Lung (tissue), 12 donors: ENCODE data around the gene PARVG. TPM values are rescaled to one million over a fixed set of nuclear protein-coding genes. Genes with fewer than 3 reads are reported as not detected.

Experiments
- ATAC-seq: fragments of 200-7000 bp; cut with Tn5 transposase; one replicate; pipeline ENCODE4 v1.9.1; 2020; ENCODE audit warnings: moderate number of reproducible peaks; ENCODE audit not compliant: insufficient read depth, low FRiP score
- DNase-seq, 3 donors: peaks; one replicate each; pipeline ENCODE4 v3.0.0-alpha.2; 2013 to 2017
- H3K27ac ChIP-seq, 2 donors: one replicate each; pipeline ENCODE4 v1.5.1; 2013; ENCODE audit warnings: mild to moderate bottlenecking in 2 of 2, moderate library complexity in 2 of 2, control low read depth in 1 of 2, inconsistent platforms in 1 of 2, low read depth in 1 of 2, low read length in 1 of 2
- H3K27me3 ChIP-seq, 3 donors: one replicate each; pipeline ENCODE4 v1.5.1; 2013; ENCODE audit warnings: low read length in 2 of 3; ENCODE audit not compliant: control insufficient read depth in 3 of 3, insufficient read depth in 3 of 3
- H3K36me3 ChIP-seq, 4 donors: one replicate each; pipeline ENCODE4 v1.5.1; 2013; ENCODE audit warnings: low read length in 4 of 4, mild to moderate bottlenecking in 1 of 4, moderate library complexity in 1 of 4; ENCODE audit not compliant: control insufficient read depth in 4 of 4, insufficient read depth in 4 of 4
- H3K4me1 ChIP-seq, 5 donors: one replicate each; pipeline ENCODE4 v1.5.1; 2013; ENCODE audit warnings: low read length in 5 of 5, mild to moderate bottlenecking in 2 of 5, moderate library complexity in 1 of 5; ENCODE audit not compliant: control insufficient read depth in 5 of 5, insufficient read depth in 5 of 5
- H3K4me3 ChIP-seq: one replicate; pipeline ENCODE4 v1.5.1; 2013; ENCODE audit warnings: mild to moderate bottlenecking, control low read depth, moderate library complexity
- H3K9ac ChIP-seq, 2 donors: one replicate each; pipeline ENCODE4 v1.5.1; 2013; ENCODE audit warnings: low read length in 2 of 2, control low read depth in 1 of 2; ENCODE audit not compliant: insufficient read depth in 1 of 2
- H3K9me3 ChIP-seq, 4 donors: one replicate each; pipeline ENCODE4 v1.5.1; 2013; ENCODE audit warnings: low read length in 3 of 4, mild to moderate bottlenecking in 1 of 4, moderate library complexity in 1 of 4; ENCODE audit not compliant: control insufficient read depth in 4 of 4, insufficient read depth in 3 of 4
- WGBS, 2 donors: extraction: QIAGEN DNeasy Blood & Tissue Kit; methylation state at CpG; one replicate each; pipeline ENCODE4 v1.1.7; 2013; 5-methylcytosine and 5-hydroxymethylcytosine counted together
- polyA plus RNA-seq, 2 donors: library from polyadenylated mRNA; stranded (reverse); fragments of 200-250 nt; gene quantifications; one replicate each; pipeline ENCODE4 v1.2.1, GENCODE V29; 2013
- total RNA-seq, 2 donors: library from RNA; depleted of rRNA in 1 of 2; stranded (reverse); fragments of >200 nt in 1 of 2; gene quantifications; one replicate each; pipeline ENCODE4 v1.2.1, GENCODE V29; 2014 to 2021
- TF ChIP-seq, protein P1 (sequence below): IDR thresholded peaks from 2 replicates; pipeline ENCODE4 v1.5.1; 2012; ENCODE audit warnings: mild to moderate bottlenecking; ENCODE audit errors: control extremely low read depth, extremely low read depth
- donor health status: control.
- donor health status: control.
- donor health status: Bipolar disorder and iron deficiency.
- donor health status: healthy.
- donor health status: DM: yes; HTN: yes; CAD: no.

PARVG gene
- total and polyA plus RNA-seq, 4 donors: 20.4 to 67.4 (median 48.7) TPM

DNA sequence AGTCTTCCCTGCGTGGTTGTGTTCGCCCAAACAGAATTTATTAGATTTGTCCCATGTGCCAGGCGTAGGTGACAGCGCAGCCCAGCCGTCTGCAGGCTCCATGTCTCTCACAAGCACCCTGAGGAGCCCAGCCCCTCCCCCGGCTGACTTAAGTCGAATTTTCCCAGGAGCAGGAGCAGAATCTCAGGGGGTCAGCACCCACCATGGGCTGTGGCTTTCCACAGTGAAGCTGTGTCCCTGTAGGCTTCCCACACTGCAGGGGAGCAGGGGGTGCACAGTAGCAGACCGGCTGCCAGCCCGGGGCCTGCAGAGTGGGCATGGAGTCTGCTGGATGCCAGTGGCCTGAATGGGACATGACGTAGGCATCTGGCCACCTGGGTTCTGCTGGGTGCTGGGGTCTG, 16.0 kb downstream of the PARVG start:
- H3K36me3 ChIP-seq: peaks cover 0 to 5% (median 0%) of the 10 kb centered on the region in 4 donors
- DNase-seq (no peak), ATAC-seq (no peak)
- WGBS, 2 donors: 73 to 88% methylated on average over 10 of the region's 10 CpGs
- H3K27me3 ChIP-seq: peaks cover 4 to 7% (median 7%) of the 10 kb centered on the region in 3 donors
- H3K27ac ChIP-seq: no peak overlapping the region
- no peaks in the 10 kb centered on the region for H3K9me3 ChIP-seq
- H3K4me3 ChIP-seq: no peak overlapping the region
- H3K9ac ChIP-seq: no peak overlapping the region
- H3K4me1 ChIP-seq: peaks cover 0 to under 1% (median 0%) of the 10 kb centered on the region in 5 donors
- TF ChIP-seq, protein P1, sequence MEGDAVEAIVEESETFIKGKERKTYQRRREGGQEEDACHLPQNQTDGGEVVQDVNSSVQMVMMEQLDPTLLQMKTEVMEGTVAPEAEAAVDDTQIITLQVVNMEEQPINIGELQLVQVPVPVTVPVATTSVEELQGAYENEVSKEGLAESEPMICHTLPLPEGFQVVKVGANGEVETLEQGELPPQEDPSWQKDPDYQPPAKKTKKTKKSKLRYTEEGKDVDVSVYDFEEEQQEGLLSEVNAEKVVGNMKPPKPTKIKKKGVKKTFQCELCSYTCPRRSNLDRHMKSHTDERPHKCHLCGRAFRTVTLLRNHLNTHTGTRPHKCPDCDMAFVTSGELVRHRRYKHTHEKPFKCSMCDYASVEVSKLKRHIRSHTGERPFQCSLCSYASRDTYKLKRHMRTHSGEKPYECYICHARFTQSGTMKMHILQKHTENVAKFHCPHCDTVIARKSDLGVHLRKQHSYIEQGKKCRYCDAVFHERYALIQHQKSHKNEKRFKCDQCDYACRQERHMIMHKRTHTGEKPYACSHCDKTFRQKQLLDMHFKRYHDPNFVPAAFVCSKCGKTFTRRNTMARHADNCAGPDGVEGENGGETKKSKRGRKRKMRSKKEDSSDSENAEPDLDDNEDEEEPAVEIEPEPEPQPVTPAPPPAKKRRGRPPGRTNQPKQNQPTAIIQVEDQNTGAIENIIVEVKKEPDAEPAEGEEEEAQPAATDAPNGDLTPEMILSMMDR: no peak

DNA sequence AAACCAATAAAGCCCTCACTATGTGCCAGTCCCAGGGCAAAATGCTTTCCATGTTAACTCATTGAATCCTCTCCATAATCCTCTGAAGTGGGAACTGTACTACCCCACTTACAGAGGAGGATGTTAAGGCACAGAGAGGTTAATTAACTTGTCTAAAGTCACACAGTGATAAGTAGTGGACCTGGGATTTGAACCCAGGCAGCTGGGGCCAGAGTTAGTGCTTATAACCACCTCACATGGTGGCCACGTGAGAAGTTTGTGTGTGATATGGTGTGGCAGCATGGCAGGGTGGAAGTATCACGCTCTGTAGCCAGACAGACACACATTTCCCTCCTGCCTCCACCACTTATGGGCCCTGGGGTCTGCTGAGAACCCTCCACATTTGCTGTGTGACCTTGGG, 16.5 kb downstream of the PARVG start:
- 88 to 92% methylated on average over 2 of the region's 2 CpGs for WGBS, 2 donors
- no peaks in the 10 kb centered on the region for H3K9me3 ChIP-seq
- H3K4me1 ChIP-seq: peaks cover 0 to 6% (median 0%) of the 10 kb centered on the region in 5 donors
- DNase-seq (no peak), ATAC-seq (no peak)
- peaks cover 0 to 5% (median 0%) of the 10 kb centered on the region in 4 donors for H3K36me3 ChIP-seq
- H3K9ac ChIP-seq: no peak overlapping the region
- no peak overlapping the region for H3K27ac ChIP-seq
- no peak overlapping the region for H3K4me3 ChIP-seq
- peaks cover 4 to 7% (median 7%) of the 10 kb centered on the region in 3 donors for H3K27me3 ChIP-seq
- TF ChIP-seq, protein P1: no peak

DNA sequence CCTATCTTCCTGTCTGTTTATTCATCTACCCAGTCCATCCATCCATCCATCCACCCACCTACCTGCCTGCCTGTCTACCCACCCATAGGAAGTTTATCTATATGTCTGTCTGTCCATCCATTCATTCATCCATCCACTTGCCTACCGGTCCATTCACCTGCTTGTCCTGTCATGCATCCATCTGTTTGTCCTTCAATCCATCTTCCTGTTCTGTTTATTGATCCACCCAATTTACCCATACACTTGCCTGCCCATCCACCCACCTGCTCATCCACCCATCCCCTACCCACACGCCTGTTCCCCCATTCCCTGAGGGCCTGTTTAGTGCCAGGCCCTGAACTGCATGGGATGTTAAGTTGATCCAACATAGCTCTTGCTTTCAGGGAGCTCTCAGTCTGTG, 18.4 kb downstream of the PARVG start:
- H3K27ac ChIP-seq: no peak overlapping the region
- H3K36me3 ChIP-seq: peaks cover 0 to 5% (median 0%) of the 10 kb centered on the region in 4 donors
- 90 to 94% methylated on average over 2 of the region's 2 CpGs for WGBS, 2 donors
- ATAC-seq (no peak), DNase-seq (no peak)
- peaks cover 4 to 7% (median 4%) of the 10 kb centered on the region in 3 donors for H3K27me3 ChIP-seq
- peaks cover 0 to 12% (median 0%) of the 10 kb centered on the region in 5 donors for H3K4me1 ChIP-seq
- H3K9ac ChIP-seq: no peak overlapping the region
- TF ChIP-seq, protein P1: no peak
- H3K4me3 ChIP-seq: no peak overlapping the region
- H3K9me3 ChIP-seq: no peaks in the 10 kb centered on the region

DNA sequence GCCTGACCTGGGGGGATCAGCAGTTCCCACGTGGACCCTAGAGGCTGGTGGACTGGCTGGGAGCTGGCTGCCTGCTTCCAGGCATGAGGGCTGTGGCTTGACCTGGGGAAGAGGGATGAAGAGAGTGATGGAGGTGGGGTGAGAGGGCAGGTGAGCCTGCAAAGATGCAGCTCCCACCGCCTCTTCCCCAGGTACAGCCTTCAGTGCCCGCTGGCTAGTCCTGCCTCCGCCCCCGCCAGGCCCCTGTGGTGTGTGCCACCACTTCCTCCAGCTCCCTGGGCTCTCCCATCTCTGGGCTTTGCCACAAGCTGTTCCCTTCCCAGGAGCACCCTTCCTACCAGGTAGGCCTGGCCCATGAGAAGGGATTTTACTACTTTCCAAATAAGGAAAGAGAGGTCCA, 19.1 kb downstream of the PARVG start:
- ATAC-seq (no peak), DNase-seq (no peak)
- Histone ChIP-seq H3K9me3 (no peaks in the 10 kb centered on the region), H3K9ac (no peak overlapping the region), H3K4me1 (peaks cover 0 to 12% (median 0%) of the 10 kb centered on the region in 5 donors), H3K27me3 (peaks cover 0 to 4% (median 0%) of the 10 kb centered on the region in 3 donors), H3K36me3 (peaks cover 0 to 5% (median 0%) of the 10 kb centered on the region in 4 donors), H3K4me3 (no peak overlapping the region), H3K27ac (no peak overlapping the region)
- TF ChIP-seq, protein P1: no peak
- 79 to 85% methylated on average over 5 of the region's 5 CpGs for WGBS, 2 donors
